GM12864 (cell line): ENCODE data around the gene GSK3A.

Source experiments
- DNase-seq: peaks from one replicate; pipeline ENCODE4 v3.0.0-alpha.2; 2011; ENCODE audit warnings: low read depth
- H3K4me3 ChIP-seq: 2 replicates; pipeline ENCODE4 v1.5.1; 2011; ENCODE audit warnings: mild to moderate bottlenecking, low read depth, low read length, control low read depth
- TF ChIP-seq, protein P1 (sequence below): IDR thresholded peaks from 2 replicates; pipeline ENCODE4 v1.5.1; 2011; ENCODE audit warnings: low read depth, mild to moderate bottlenecking, moderate library complexity, low read length, control low read depth, inconsistent platforms; ENCODE audit errors: missing control alignments

Gene GSK3A

DNA sequence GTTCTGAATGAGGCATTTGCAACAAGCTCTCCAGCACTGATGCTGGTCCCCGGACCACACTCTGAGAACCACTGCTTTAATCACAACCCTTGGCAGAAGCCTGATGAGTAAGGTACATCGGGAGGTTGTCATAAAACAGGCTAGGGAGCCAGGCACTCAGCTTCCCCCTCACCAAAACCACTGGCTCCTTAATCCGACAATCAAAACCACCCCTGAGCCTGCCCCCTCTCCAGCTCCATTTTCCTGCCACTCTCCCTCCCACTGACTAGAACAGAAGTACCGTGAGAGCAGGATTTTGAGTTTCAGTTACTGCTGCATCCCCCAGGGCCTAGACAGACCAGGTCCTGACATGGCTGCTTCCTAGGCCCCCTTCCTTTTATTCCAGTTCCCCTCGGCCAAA is 7.2 kb downstream of the GSK3A start:
- TF ChIP-seq, protein P1, sequence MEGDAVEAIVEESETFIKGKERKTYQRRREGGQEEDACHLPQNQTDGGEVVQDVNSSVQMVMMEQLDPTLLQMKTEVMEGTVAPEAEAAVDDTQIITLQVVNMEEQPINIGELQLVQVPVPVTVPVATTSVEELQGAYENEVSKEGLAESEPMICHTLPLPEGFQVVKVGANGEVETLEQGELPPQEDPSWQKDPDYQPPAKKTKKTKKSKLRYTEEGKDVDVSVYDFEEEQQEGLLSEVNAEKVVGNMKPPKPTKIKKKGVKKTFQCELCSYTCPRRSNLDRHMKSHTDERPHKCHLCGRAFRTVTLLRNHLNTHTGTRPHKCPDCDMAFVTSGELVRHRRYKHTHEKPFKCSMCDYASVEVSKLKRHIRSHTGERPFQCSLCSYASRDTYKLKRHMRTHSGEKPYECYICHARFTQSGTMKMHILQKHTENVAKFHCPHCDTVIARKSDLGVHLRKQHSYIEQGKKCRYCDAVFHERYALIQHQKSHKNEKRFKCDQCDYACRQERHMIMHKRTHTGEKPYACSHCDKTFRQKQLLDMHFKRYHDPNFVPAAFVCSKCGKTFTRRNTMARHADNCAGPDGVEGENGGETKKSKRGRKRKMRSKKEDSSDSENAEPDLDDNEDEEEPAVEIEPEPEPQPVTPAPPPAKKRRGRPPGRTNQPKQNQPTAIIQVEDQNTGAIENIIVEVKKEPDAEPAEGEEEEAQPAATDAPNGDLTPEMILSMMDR: no peak
- DNase-seq: no peak
- H3K4me3 ChIP-seq: no peak overlapping the region

DNA sequence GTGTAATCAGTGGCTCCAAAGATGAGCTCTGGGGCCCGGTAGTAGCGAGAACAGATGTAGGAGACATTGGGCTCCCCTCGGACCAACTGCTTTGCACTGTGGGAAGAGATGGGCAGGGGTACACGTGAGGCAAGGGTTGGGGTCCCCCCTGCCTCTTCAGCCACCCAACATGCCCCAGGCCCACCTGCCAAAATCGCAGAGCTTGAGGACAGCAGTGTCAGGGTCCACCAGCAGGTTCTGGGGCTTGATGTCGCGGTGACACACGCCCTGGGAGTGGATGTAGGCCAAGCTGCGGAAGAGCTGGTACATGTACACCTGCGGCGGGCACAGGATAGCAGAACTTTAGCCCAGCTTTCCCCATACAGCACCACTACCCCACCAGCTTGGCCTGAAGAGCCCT is 8.0 kb downstream of the GSK3A start:
- H3K4me3 ChIP-seq: no peak overlapping the region
- no peak for DNase-seq
- TF ChIP-seq, protein P1: no peak

DNA sequence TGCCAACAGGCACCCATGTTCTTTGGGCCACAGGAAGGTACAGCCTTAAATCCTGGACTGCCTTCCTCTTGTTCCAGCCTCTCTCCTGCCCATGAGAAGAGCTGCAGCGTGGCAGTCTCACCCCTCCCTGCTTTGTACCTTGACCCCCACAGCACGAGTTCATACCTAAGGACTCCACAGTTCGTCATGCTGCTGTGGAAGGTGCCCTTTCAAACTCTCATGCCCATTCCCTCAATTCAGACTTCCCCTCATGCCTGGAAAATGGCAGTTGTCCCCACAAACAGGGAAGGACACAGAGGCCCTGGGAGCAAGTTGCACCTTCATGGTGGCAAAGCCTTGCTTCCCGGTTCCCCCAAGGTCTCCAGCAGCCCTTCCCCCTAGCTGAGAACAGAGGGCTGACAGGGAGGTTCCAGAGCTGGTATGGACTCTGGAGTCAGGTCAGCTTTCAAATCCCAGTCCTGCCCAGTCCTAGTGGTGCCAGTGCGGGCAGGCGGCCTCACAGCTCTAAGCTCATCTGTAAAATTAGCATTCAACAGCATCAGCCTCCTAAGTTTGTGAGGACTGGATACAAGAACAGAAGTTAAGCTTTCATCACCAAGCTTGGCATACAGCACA is 8.6 kb downstream of the GSK3A start:
- TF ChIP-seq, protein P1: no peak
- no peak overlapping the region for H3K4me3 ChIP-seq
- DNase-seq: no peak

DNA sequence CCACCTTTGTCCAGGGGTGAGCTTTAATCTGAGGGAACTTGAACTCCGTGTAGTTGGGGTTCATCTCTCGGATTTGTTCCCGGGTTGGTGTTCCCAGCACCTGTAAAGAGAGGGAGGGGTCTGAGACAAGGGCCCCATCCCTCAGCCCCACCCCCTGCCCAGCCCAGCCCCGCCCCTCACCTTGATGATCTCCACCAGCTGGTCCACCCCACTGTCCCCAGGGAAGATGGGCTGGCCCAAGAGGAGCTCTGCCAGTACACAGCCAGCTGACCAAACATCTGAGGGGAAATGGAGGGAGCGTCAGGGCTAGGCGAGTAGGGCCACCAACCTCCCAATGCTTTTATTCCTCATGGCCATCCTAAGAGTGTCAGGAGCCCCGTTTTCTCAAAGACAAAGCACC is 9.3 kb downstream of the GSK3A start:
- H3K4me3 ChIP-seq: no peak overlapping the region
- DNase-seq: no peak
- TF ChIP-seq, protein P1: no peak

DNA sequence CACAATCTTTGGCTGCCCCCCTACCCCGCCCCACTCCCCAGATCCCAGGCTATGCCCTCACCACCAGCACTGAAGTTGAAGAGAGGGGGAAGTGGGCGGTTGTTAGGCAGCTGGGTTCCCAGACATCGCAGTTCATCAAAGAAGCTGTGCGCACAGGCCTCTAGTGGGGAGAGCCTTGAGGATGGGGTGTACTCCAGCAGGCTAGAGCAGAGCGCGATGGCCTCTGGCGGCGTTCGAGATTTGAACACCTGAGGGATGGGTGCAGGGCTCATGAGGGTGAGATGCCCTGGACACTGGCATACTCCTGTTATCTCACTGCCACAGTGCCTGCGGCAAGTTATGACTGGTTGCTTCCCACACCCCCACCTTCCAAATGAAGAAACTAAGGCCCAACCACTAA is 10.0 kb downstream of the GSK3A start:
- TF ChIP-seq, protein P1: no peak
- no peak overlapping the region for H3K4me3 ChIP-seq
- DNase-seq: no peak

DNA sequence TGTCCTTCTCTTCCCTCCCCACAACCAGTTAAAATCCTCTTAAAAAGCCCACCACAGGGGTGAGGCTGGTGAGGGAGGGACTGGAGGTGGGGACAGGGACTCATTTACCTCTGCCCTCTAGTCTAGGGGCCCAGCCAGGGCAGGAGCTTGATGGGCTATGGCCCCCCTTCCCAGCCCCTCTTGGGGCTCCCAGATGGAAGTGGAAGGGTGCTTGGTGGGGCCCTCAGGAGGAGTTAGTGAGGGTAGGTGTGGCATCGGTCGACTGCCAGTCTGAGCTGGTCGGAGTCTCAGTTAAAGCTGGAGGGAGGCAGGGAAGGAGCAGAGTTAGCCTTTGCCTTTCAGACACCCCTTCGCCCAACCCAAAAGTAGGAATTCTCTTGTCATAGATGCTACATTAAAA is 11.8 kb downstream of the GSK3A start:
- no peak for DNase-seq
- no peak overlapping the region for H3K4me3 ChIP-seq
- TF ChIP-seq, protein P1: no peak

DNA sequence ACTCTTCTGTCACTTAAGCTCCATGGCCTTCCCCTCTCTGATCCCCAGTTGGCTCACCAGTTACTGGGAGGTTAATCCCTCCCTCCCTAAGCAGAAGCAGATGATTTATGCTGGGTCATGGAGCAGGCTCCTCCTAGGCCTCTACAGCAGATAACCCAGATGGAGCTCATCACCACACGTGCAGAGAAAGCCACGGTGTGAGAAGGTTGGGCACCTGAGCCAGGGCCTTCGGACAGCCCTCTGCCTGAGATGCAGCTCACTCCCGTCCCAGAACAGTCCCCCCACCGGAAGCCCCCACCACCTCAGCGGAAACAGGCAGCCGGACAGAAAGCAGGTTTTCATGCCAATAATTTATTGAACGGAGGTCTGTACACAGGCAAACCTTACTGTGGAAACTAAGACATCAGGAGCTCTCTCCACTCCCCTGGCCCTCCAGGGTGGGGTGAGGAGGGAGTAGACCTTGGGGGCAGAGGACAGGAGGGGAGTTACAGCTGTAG is 12.5 kb downstream of the GSK3A start:
- DNase-seq: no peak
- no peak overlapping the region for H3K4me3 ChIP-seq
- TF ChIP-seq, protein P1: no peak
